Measurements from ENCODE around the gene GCG.

DNA sequence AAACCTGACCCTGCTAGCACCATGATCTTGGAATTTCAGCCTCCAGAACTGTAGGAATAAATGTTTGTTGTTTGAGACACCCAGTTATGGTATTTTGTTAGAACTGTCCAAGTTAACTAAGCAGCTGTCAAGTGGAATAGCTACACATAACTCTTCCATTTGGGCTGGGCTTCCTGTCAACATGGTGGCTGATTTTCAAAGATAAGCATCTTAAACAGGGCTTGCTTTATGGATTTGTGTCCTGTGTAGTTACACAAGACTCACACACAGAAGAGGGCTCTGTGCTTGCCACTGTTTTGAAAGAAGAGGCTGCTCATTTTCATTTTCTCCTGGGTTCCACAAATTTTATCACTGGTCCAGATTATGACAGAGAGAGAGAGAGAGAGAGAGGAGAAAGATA lies 35.7 kb downstream of the GCG start:
- TF ChIP-seq FOXA1 (IDR thresholded peaks at IDR 0.05) (no peak), CTCF (IDR thresholded peaks at IDR 0.05; ENCODE audit: low read depth, low read length, missing input control) (no peak), REST (IDR thresholded peaks at IDR 0.05) (no peak)
- TF ChIP-seq, protein P1, sequence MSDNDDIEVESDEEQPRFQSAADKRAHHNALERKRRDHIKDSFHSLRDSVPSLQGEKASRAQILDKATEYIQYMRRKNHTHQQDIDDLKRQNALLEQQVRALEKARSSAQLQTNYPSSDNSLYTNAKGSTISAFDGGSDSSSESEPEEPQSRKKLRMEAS (IDR thresholded peaks at IDR 0.05), result no peak
